CD4-positive, alpha-beta T cell treated with Interleukin-17A for 1 hour (primary cell): ENCODE measurements around the gene TAF11L11.
"Not testable (repeated sequence)": the region's sequence is repeated elsewhere in the genome, so short reads cannot be mapped to it uniquely, and the experiment has no call there.

ENCODE experiments used
- DNase-seq: peaks from one replicate; pipeline ENCODE4 v3.0.0-alpha.2; 2020

Gene TAF11L11

DNA sequence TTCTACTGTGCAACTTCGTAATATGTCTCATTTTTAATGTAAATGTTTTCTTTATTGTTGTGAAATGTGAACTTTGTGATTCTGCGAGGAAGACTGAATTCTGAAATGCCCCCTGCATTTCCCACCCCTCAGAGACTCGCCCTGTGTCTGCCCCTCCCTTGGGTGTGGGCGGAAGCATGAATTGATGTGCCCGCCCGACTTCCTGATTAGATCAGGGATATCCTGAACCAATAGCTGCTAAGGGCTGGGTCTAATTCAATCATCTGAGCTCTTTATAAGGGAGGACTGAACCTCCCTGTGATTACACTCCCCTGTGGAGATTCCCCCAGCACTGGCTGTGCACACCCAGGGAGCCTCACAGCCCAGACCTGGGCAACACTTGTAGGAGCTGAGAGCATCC, at the start of gene TAF11L11:
TAF11L11 (plus strand) TSS at position 304 of the 400 bp plus-strand sequence.
- DNase-seq, result not testable (repeated sequence)

DNA sequence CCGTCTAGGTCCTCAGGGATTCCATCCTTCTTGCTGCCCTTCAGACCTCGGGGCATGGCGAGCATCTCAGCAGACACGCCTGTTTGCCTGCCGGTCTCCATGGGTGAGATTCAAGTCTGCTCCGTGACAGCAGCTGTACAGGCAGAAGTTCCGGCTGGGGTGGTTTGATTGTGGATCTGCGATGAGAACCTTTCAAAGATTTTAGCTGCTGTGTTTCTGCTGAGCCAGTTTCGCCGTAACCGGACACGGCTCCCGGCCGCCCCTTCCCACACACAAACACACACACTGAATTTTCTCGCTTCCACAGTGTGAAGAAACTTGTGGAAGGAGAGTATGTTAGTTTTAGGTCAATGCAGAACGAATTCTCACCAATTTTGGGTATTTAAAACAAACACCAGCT, 18.3 kb upstream of the TAF11L11 start, which contains the start of gene TAF11L7:
TAF11L7 (minus strand) TSS at position 101 of the 400 bp plus-strand sequence.
- not testable (repeated sequence) for DNase-seq

DNA sequence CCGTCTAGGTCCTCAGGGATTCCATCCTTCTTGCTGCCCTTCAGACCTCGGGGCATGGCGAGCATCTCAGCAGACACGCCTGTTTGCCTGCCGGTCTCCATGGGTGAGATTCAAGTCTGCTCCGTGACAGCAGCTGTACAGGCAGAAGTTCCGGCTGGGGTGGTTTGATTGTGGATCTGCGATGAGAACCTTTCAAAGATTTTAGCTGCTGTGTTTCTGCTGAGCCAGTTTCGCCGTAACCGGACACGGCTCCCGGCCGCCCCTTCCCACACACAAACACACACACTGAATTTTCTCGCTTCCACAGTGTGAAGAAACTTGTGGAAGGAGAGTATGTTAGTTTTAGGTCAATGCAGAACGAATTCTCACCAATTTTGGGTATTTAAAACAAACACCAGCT, 13.1 kb upstream of the TAF11L11 start, which contains the start of gene TAF11L8:
TAF11L8 (minus strand) TSS at position 101 of the 400 bp plus-strand sequence.
- DNase-seq, result not testable (repeated sequence)

DNA sequence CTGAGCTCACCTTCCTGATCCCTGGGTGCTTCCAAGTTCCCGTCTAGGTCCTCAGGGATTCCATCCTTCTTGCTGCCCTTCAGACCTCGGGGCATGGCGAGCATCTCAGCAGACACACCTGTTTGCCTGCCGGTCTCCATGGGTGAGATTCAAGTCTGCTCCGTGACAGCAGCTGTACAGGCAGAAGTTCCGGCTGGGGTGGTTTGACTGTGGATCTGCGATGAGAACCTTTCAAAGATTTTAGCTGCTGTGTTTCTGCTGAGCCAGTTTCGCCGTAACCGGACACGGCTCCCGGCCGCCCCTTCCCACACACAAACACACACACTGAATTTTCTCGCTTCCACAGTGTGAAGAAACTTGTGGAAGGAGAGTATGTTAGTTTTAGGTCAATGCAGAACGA, 9.7 kb upstream of the TAF11L11 start, which contains the start of gene TAF11L9:
TAF11L9 (minus strand) TSS at position 140 of the 400 bp plus-strand sequence.
- not testable (repeated sequence) for DNase-seq

DNA sequence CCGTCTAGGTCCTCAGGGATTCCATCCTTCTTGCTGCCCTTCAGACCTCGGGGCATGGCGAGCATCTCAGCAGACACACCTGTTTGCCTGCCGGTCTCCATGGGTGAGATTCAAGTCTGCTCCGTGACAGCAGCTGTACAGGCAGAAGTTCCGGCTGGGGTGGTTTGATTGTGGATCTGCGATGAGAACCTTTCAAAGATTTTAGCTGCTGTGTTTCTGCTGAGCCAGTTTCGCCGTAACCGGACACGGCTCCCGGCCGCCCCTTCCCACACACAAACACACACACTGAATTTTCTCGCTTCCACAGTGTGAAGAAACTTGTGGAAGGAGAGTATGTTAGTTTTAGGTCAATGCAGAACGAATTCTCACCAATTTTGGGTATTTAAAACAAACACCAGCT, 6.3 kb upstream of the TAF11L11 start, which contains the start of gene TAF11L10:
TAF11L10 (minus strand) TSS at position 101 of the 400 bp plus-strand sequence.
- not testable (repeated sequence) for DNase-seq

DNA sequence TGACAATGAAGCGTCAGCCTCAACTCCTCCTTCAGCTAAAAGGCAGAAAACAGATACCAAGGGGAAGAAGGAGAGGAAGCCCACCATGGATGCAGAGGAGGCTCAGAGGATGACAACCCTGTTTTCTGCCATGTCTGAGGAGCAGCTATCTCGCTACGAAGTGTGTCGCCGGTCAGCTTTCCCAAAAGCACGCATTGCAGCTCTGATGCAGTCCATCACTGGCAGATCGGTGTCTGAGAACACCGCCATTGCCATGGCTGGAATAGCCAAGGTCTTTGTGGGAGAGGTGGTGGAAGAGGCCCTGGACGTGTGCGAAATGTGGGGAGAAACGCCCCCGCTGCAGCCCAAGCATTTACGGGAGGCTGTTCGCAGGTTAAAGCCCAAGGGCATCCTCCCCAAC, 968 bp downstream of the TAF11L11 start:
- no peak for DNase-seq

DNA sequence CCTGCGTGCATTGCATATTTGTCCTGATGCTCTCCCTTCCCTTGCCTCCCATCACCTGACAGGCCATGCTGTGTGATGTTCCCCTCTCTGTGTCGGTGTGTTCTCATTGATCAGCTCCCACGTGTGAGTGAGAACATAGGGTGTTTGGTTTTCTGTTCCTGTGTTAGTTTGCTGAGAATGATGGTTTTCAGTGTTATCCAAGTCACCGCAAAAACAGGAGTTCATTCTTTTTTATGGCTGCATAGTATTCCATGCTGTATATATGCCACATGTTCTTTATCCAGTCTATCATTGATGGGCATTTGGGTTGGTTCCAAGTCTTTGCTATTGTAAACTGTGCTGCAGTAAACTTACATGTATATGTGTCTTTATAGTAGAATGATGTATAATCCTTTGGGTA, 3.5 kb downstream of the TAF11L11 start:
- not testable (repeated sequence) for DNase-seq

DNA sequence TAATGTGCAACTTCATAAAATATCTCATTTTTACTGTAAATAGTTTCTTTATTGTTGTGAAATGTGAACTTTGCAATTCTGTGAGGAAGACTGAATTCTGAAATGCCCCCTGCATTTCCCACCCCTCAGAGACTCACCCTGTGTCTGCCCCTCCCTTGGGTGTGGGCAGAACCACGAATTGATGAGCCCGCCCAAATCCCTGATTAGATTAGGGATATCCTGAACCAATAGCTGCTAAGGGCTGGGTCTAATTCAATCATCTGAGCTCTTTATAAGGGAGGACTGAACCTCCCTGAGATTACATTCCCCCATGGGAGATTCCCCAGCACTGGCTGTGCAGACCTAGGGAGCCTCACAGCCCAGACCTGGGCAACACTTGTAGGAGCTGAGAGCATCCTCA, 6.1 kb downstream of the TAF11L11 start, which contains the start of gene TAF11L12:
TAF11L12 (plus strand) TSS at position 301 of the 400 bp plus-strand sequence.
- DNase-seq, result not testable (repeated sequence)

DNA sequence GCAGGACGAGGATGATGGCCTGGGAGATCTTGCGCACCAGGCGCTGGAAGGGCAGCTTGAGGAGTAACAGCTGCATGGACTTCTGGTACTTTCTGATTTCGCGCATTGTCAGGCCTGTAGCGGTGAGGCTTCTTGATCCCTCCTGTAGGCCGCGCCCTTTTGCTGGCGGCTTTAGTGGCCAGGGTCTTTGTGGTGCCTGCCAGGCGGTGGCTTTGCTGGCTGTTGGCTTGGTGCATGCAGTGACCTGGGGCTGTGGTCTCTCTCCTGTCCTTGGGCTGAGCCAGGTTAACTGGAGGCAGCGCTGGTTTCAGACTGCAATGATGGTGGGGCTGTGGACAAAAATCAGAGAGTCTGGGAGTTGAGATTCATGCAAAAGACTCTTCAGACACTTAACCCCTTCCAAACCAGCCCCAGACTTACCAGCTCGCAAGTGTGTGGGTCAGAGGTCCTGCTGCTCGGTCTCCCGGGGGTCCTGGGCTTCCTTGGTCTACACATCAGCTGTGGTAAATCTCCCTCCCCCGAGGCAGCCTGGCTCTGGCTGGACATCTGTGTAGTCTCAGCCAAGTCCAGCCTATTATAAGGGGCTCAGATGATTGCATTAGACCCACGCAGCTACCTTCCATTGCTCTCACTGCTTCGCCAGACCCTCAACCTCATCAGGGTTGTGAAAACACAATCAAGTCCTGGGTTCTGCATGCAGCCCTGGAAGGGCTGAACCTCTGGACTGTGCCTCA, 11.1 kb downstream of the TAF11L11 start:
- no peak for DNase-seq

DNA sequence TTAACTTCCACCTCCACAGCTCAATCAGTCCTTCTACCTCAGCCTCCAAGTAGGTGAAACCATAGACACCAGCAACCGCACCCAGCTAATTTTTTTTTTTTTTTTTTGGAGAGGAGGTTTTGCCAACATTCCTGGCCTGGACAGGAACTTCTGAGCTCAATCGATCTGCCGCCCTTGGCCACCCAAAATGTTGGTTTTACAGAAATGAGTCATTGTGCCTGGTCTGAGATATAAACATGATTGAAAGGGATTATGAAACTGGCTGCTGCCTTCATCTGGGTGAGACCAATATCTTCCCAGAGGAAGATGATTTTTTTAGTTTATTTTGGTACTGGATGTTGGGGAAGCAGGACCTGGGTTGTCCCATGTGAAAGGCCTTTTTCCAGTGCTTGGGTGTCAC, 15.4 kb downstream of the TAF11L11 start:
- DNase-seq, result no peak

DNA sequence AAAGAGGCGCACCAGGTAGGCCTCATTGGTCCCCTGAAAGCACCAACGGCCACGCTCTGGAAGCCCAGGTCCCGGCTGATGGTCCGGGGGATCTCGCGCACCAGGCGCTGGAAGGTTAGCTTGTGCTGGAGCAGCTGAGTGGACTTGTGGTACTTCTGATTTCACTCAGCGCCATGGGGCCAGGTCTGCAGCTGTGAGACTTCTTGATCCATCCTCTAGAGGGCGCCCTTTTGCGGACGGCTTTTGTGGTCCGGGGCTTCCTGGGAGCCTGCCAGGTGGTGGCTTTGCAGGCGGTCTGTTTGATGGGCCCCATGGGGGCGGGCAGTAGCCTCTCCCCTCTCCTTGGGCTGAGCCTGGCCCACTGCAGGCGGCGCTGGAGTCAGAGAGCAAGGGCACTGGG, 16.6 kb downstream of the TAF11L11 start:
- DNase-seq, result no peak

DNA sequence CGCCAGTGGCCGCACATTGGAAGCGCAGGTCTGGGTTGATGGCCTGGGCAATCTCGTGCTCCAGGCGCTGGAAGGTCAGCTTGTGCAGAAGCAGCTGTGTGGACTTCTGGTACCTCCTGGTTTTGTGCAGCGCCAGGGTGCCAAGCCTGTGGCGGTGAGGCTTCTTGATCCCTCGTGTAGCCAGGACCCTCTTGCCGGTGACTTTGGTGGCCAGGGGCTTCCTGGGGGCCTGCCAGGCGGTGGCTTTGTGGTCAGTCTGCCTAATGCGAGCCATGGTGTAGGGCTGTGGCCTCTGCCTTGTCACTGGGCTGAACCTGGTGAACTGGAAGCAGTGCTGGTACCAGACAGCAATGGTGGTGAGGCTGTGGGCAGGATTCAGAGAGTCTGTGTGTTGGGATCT, 21.7 kb downstream of the TAF11L11 start:
- no peak for DNase-seq

DNA sequence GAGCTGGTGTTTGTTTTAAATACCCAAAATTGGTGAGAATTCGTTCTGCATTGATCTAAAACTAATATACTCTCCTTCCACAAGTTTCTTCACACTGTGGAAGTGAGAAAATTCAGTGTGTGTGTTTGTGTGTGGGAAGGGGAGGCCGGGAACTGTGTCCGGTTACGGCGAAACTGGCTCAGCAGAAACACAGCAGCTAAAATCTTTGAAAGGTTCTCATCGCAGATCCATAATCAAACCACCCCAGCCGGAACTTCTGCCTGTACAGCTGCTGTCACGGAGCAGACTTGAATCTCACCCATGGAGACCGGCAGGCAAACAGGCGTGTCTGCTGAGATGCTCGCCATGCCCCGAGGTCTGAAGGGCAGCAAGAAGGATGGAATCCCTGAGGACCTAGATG, 27.8 kb downstream of the TAF11L11 start, which contains the start of gene TAF11L13:
TAF11L13 (plus strand) TSS at position 301 of the 400 bp plus-strand sequence.
- DNase-seq, result not testable (repeated sequence)

DNA sequence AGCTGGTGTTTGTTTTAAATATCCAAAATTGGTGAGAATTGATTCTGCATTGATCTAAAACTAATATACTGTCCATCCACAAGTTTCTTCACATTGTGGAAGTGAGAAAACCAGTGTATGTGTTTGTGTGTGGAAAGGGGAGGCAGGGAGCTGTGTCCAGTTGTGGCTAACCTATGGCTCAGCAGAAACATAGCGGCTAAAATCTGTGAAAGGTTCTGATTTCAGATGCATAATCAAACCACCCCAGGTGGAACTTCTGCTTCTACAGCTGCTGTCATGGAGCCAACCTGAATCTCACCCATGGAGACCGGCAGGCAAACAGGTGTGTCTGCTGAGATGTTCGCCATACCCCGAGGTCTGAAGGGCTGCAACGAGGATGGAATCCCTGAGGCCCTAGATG, 30.2 kb downstream of the TAF11L11 start, which contains the start of gene TAF11L14:
TAF11L14 (plus strand) TSS at position 301 of the 400 bp plus-strand sequence.
- DNase-seq, result no peak

DNA sequence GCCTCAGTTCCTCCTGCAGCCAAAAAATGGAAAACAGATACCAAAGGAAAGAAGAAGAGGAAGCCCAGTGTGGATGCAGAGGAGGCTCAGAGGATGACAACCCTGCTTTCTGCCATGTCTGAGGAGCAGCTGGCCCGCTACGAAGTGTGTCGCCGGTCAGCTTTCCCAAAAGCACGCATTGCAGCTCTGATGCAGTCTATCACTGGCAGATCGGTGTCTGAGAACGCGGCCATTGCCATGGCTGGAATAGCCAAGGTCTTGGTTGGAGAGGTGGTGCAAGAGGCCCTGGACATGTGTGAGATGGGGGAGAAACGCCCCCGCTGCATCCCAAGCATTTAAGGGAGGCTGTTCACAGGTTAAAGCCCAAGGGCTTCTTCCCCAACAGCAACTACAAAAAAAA, 45.2 kb downstream of the TAF11L11 start:
- DNase-seq, result not testable (repeated sequence)

DNA sequence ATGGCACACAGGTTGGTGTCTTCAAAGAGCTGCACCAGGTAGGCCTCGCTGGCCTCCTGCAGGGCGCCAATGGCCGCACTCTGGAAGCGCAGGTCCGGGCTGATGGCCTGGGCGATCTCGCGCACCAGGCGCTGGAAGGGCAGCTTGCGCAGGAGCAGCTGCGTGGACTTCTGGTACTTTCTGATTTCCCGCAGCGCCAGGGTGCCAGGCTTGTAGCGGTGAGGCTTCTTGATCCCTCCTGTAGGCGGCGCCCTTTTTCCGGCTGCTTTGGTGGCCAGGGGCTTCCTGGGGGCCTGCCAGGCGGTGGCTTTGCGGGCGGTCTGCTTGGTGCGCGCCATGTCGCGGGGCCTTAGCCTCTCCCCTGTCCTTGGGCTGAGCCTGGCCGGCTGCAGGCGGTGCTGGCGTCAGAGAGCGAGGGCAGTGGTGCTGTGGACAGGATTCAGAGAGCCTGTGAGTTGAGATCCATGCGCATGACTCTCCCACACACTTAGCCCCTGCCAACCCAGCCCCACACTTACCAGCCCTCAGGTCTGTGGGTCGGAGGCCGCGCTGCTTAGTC, 51.3 kb downstream of the TAF11L11 start:
- not testable (repeated sequence) for DNase-seq
